ENCODE data around the gene PFN4. TPM values are rescaled to one million over a fixed set of nuclear protein-coding genes. Genes with fewer than 3 reads are reported as not detected.

The PFN4 gene
- total and polyA plus RNA-seq, 7 donors, result 0.12 to 1.9 TPM; not detected in 5

GRCh38 chr2:24125956-24126355 lies 2.8 kb upstream of the PFN4 start:
- no peaks in the 10 kb centered on the region for H3K27me3 ChIP-seq
- H3K36me3 ChIP-seq, result no peaks in the 10 kb centered on the region
- DNase-seq, result no peak
- no peak for TF ChIP-seq POLR2AphosphoS5 (IDR thresholded peaks at IDR 0.05)
- TF ChIP-seq CTCF (IDR thresholded peaks at IDR 0.05), result no peak
- TF ChIP-seq POLR2A (IDR thresholded peaks at IDR 0.05), result no peak
- TF ChIP-seq EP300 (IDR thresholded peaks at IDR 0.05), result no peak
- no peaks in the 10 kb centered on the region for H3K9me3 ChIP-seq
- peaks cover 0 to 31% (median 15%) of the 10 kb centered on the region in 4 donors for H3K4me1 ChIP-seq
- no peak overlapping the region for H3K4me3 ChIP-seq
- intact Hi-C loops (cut with DNase I), result loop anchor here (10.0 kb wide), 2 partner anchors 259 to 669 kb away; partner anchors contain the start of genes CENPO and PTRHD1
- H3K27ac ChIP-seq, result no peak overlapping the region
- WGBS, 2 donors, result 21 to 41% methylated on average over 1 of the region's 1 CpG

- H3K27ac ChIP-seq, result peak overlapping the region; percentile 88 to 94 (median 92)
- no peaks in the 10 kb centered on the region for H3K27me3 ChIP-seq
- TF ChIP-seq POLR2A (IDR thresholded peaks at IDR 0.05) (no peak), CTCF (IDR thresholded peaks at IDR 0.05) (no peak), EP300 (IDR thresholded peaks at IDR 0.05) (no peak), POLR2AphosphoS5 (IDR thresholded peaks at IDR 0.05) (no peak)
- no peak for DNase-seq
- peak overlapping the region; percentile 46 to 68 (median 66) for H3K4me3 ChIP-seq
- H3K4me1 ChIP-seq, result peaks cover 0 to 32% (median 15%) of the 10 kb centered on the region in 4 donors
- intact Hi-C loops (cut with DNase I), result loop anchor here (2.0 to 10.0 kb wide), 4 partner anchors 39 to 671 kb away; partner anchors contain the start of genes CENPO, PTRHD1, SF3B6 and TP53I3
- no peaks in the 10 kb centered on the region for H3K36me3 ChIP-seq
- no peaks in the 10 kb centered on the region for H3K9me3 ChIP-seq
- WGBS, 2 donors, result 10 to 16% methylated on average over 9 of the region's 9 CpGs
These were observed 917 bp upstream of the PFN4 start for GRCh38 chr2:24123922-24124580.

GRCh38 chr2:24122366-24123194 lies 554 bp downstream of the PFN4 start:
- TF ChIP-seq EP300 (IDR thresholded peaks at IDR 0.05) (no peak), POLR2AphosphoS5 (IDR thresholded peaks at IDR 0.05) (no peak), CTCF (IDR thresholded peaks at IDR 0.05) (no peak), POLR2A (IDR thresholded peaks at IDR 0.05) (no peak)
- 9 to 10% methylated on average over 15 of the region's 15 CpGs for WGBS, 2 donors

GRCh38 chr2:24121469-24121868 lies 1.7 kb downstream of the PFN4 start:
- no peaks in the 10 kb centered on the region for H3K36me3 ChIP-seq
- no peak for TF ChIP-seq EP300 (IDR thresholded peaks at IDR 0.05)
- TF ChIP-seq POLR2A (IDR thresholded peaks at IDR 0.05), result no peak
- TF ChIP-seq POLR2AphosphoS5 (IDR thresholded peaks at IDR 0.05), result no peak
- no peak for TF ChIP-seq CTCF (IDR thresholded peaks at IDR 0.05)
- no peak overlapping the region for H3K4me3 ChIP-seq
- peak overlapping the region in 2 of 4 donors; percentile 91 to 92 for H3K27ac ChIP-seq
- no peaks in the 10 kb centered on the region for H3K27me3 ChIP-seq
- 80 to 91% methylated on average over 4 of the region's 4 CpGs for WGBS, 2 donors
- no peak for DNase-seq
- H3K4me1 ChIP-seq, result peaks cover 0 to 32% (median 15%) of the 10 kb centered on the region in 4 donors
- intact Hi-C loops (cut with DNase I), result loop anchor here (10.0 kb wide), 2 partner anchors 263 to 673 kb away; partner anchors contain the start of genes CENPO and PTRHD1
- no peaks in the 10 kb centered on the region for H3K9me3 ChIP-seq

More at GRCh38 chr2:24122366-24123194, 554 bp downstream of the PFN4 start:
- no peaks in the 10 kb centered on the region for H3K27me3 ChIP-seq
- no peaks in the 10 kb centered on the region for H3K36me3 ChIP-seq
- intact Hi-C loops (cut with DNase I), result loop anchor here (2.0 to 10.0 kb wide), 4 partner anchors 38 to 672 kb away; partner anchors contain the start of genes CENPO, PTRHD1, SF3B6 and TP53I3
- H3K4me1 ChIP-seq, result peaks cover 0 to 32% (median 15%) of the 10 kb centered on the region in 4 donors
- H3K27ac ChIP-seq, result peak overlapping the region; percentile 88 to 94 (median 92)
- no peaks in the 10 kb centered on the region for H3K9me3 ChIP-seq
- H3K4me3 ChIP-seq, result peak overlapping the region; percentile 46 to 68 (median 66)
- DNase-seq, result no peak
